Measurements from ENCODE around the gene E2F6. TPM values are rescaled to one million over a fixed set of nuclear protein-coding genes. Genes with fewer than 3 reads are reported as not detected.

The E2F6 gene
- total and polyA plus RNA-seq, 2 of the 4 experiments (the other 2 are of a cell fraction): 8.2 to 10.9 TPM

- CTCF ChIA-PET: no interaction called here
Observed at GRCh38 chr2:11406267-11406957, 59.5 kb downstream of the E2F6 start.

More at GRCh38 chr2:11406267-11406957, 59.5 kb downstream of the E2F6 start:
- H3K9me3 ChIP-seq (ENCODE audit: control insufficient read depth, insufficient read depth, low read length): no peaks in the 10 kb centered on the region
- dilution Hi-C loops (cut with HindIII; ENCODE audit: low sequenced_read_pairs, unreplicated experiment) (no loop called here), in situ Hi-C loops (cut with MboI; ENCODE audit: low sequenced_read_pairs) (no loop called here), intact Hi-C loops (cut with micrococcal nuclease) (loop anchor here (2.0 kb wide), 1 partner anchor 32 kb away; no protein-coding TSS in a partner anchor)
- H4K20me1 ChIP-seq (ENCODE audit: insufficient read depth, low read length): no peaks in the 10 kb centered on the region
- WGBS, 2 experiments (ENCODE audit: extremely low coverage in 2 of 2, insufficient read length in 1 of 2): no CpG with 5 or more reads among the region's 18 CpGs
- TF ChIP-seq MAFK (IDR thresholded peaks at IDR 0.05; ENCODE audit: low read depth, low read length) (no peak), CHD1 (IDR thresholded peaks at IDR 0.05; ENCODE audit: low read depth, low read length) (no peak), BHLHE40 (IDR thresholded peaks at IDR 0.05; ENCODE audit: low read depth, low read length) (peak; percentile 96), MAZ (IDR thresholded peaks at IDR 0.05; ENCODE audit: borderline replicate concordance, low read depth, low read length) (no peak), RFX5 (IDR thresholded peaks at IDR 0.05; ENCODE audit: low read depth, low read length) (no peak), ELK1 (IDR thresholded peaks at IDR 0.05; ENCODE audit: borderline replicate concordance, low read depth, low read length) (no peak), SMC3 (IDR thresholded peaks at IDR 0.05; ENCODE audit: low read depth, low read length) (peak; percentile 19; the same call in 1 of the 2 replicates), RAD21 (IDR thresholded peaks at IDR 0.05; ENCODE audit: low read length) (no peak), POLR2A (IDR thresholded peaks at IDR 0.05; ENCODE audit: low read depth, low read length) (no peak), RCOR1 (IDR thresholded peaks at IDR 0.05; ENCODE audit: insufficient replicate concordance, low read length) (no peak), USF2 (IDR thresholded peaks at IDR 0.05; ENCODE audit: low read depth, low read length) (no peak), CTCF (conservative IDR thresholded peaks at IDR 0.05; ENCODE audit: low read depth, low read length) (no peak), FOS (IDR thresholded peaks at IDR 0.05; ENCODE audit: low read depth, low read length) (no peak), NFE2L2 (IDR thresholded peaks at IDR 0.05; ENCODE audit: low read depth, low read length) (no peak)
- H3K9ac ChIP-seq (ENCODE audit: low read depth, low read length): peak overlapping the region; percentile 8
- H3K79me1 ChIP-seq (ENCODE audit: low read depth in 1 of 2, low read length in 2 of 2): peaks cover 0 to 9% of the 10 kb centered on the region in 2 experiments; a peak in 2 of 4 replicates
- peak overlapping the region; percentile 31 for H3K56ac ChIP-seq (ENCODE audit: extremely low read depth, insufficient read depth, low read length)
- ATAC-seq (ENCODE audit: low read depth): peak; percentile 56
- H4K5ac ChIP-seq (ENCODE audit: low read depth, low read length): peak overlapping the region; percentile 89
- peak overlapping the region; percentile 13 for H3K4me2 ChIP-seq (ENCODE audit: low read depth, low read length)
- H4K8ac ChIP-seq (ENCODE audit: low read depth in 2 of 2, low read length in 2 of 2): peak overlapping the region; percentile 32 to 91
- DNase-seq: peak; percentile 85
- peaks cover 19% of the 10 kb centered on the region for H3K9me1 ChIP-seq (ENCODE audit: insufficient read depth, low read length)
- peak overlapping the region; percentile 74 for H2BK120ac ChIP-seq (ENCODE audit: low read depth, low read length)
- peak overlapping the region; percentile 85 for H2BK20ac ChIP-seq (ENCODE audit: low read depth, low read length)
- no peaks in the 10 kb centered on the region for H3K27me3 ChIP-seq (ENCODE audit: control insufficient read depth, insufficient read depth, low read length)
- peak overlapping the region; percentile 16 for H2BK15ac ChIP-seq (ENCODE audit: low read depth, low read length)
- H2AK9ac ChIP-seq (replicated peaks; ENCODE audit: low read depth, low read length, poor library complexity): no peak overlapping the region
- H2AFZ ChIP-seq (replicated peaks; ENCODE audit: low read length, poor library complexity): peak overlapping the region; percentile 90
- H3K4me1 ChIP-seq (ENCODE audit: control insufficient read depth, insufficient read depth, low read length): peaks cover 11% of the 10 kb centered on the region
- peak overlapping the region; percentile 22; the same call in 1 of the 2 replicates for H3K27ac ChIP-seq (ENCODE audit: insufficient read depth, low read length)
- H2AK5ac ChIP-seq (ENCODE audit: low read depth, low read length): peak overlapping the region; percentile 31; the same call in 1 of the 2 replicates
- BruUV-seq (replicated peaks): no TSS peak
- peak overlapping the region; percentile 3; the same call in 1 of the 2 replicates for H3K4me3 ChIP-seq (ENCODE audit: insufficient read depth, low read depth, low read length)
- H3K36me3 ChIP-seq (ENCODE audit: control insufficient read depth, insufficient read depth, low read length): no peaks in the 10 kb centered on the region
- POLR2A ChIA-PET (ENCODE audit: unreplicated experiment): no interaction called here
- H3K23ac ChIP-seq (ENCODE audit: low read depth, low read length): peak overlapping the region; percentile 67
- H4K91ac ChIP-seq (ENCODE audit: insufficient read depth, low read depth, low read length): peak overlapping the region; percentile 87
- peak overlapping the region; percentile 73 for H3K4ac ChIP-seq (ENCODE audit: low read depth, low read length)
- peak overlapping the region; percentile 82 for H3K18ac ChIP-seq (ENCODE audit: low read depth, low read length)
- peak overlapping the region; percentile 84 for H3K14ac ChIP-seq (replicated peaks; ENCODE audit: low read depth, low read length)
- peak overlapping the region; percentile 66 for H2BK5ac ChIP-seq (ENCODE audit: low read depth, low read length, poor library complexity, severe bottlenecking)
